MM.1S (cell line): ENCODE results near the gene TSPAN31.

Source experiments
- CTCF ChIP-seq: fragments of 300-600 bp; sonication (generic); IDR thresholded peaks from 2 replicates; pipeline ENCODE4 v1.5.1; 2016; ENCODE audit warnings: antibody characterized with exemption, low read length, mixed read lengths
- EZH2 ChIP-seq: fragments of 300-600 bp; sonication (generic); optimal IDR thresholded peaks from 2 replicates; pipeline ENCODE3; 2017; ENCODE audit warnings: low read depth, mild to moderate bottlenecking, antibody characterized with exemption, low read length, mixed read lengths

GRCh38 chr12:57782243-57782607, 37.4 kb downstream of the TSPAN31 start:
- no peak for TF ChIP-seq CTCF
- TF ChIP-seq EZH2: no peak
